NCI-H2107 treated with DMSO at 0.1 percent for 48 hours (cell line): ENCODE data around the gene PCDHGA9.
"Not testable (repeated sequence)": the region's sequence is repeated elsewhere in the genome, so short reads cannot be mapped to it uniquely, and the experiment has no call there.

Source experiments
- DNase-seq: peaks from one replicate; lab custom pipeline; 2025; ENCODE audit not compliant: unreplicated experiment; lab: John Stamatoyannopoulos, UW

The PCDHGA9 gene

DNA sequence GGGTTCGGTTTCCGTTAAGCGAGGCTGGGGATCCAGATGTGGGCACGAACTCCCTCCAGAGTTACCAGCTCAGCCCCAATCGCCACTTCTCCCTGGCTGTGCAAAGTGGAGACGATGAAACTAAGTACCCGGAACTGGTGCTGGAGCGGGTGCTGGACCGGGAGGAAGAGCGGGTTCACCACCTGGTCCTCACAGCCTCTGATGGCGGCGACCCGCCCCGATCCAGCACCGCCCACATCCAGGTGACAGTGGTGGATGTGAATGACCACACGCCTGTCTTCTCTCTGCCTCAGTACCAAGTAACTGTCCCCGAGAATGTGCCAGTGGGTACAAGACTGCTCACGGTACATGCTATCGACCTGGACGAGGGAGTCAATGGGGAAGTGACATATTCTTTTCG, 19.2 kb upstream of the PCDHGA9 start:
- DNase-seq, result no peak

GRCh38 chr5:141384471-141385267, 17.9 kb upstream of the PCDHGA9 start:
- no peak for DNase-seq

GRCh38 chr5:141387557-141388311, 14.8 kb upstream of the PCDHGA9 start, which contains the start of gene PCDHGB4:
PCDHGB4 (plus strand) TSS chr5:141387698; CDS start chr5:141387885, 187 bp downstream.
- DNase-seq, result not testable (repeated sequence)

- DNase-seq, result no peak
These were observed 13.9 kb upstream of the PCDHGA9 start for GRCh38 chr5:141388661-141389060.

- DNase-seq, result no peak
These were observed 13.2 kb upstream of the PCDHGA9 start for GRCh38 chr5:141389153-141390042.

GRCh38 chr5:141392429-141393198, 10.0 kb upstream of the PCDHGA9 start, which contains the start of gene PCDHGA8:
PCDHGA8 (plus strand) TSS chr5:141392633; CDS start chr5:141392814, 181 bp downstream.
- no peak for DNase-seq

DNA sequence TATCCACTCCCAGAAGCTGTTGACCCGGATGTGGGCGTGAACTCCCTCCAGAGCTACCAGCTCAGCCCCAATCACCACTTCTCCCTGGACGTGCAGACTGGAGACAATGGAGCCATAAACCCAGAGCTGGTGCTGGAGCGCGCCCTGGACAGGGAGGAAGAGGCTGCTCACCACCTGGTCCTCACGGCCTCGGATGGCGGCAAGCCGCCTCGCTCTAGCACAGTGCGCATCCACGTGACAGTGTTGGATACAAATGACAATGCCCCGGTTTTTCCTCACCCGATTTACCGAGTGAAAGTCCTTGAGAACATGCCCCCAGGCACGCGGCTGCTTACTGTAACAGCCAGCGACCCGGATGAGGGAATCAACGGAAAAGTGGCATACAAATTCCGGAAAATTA, 9.3 kb upstream of the PCDHGA9 start:
- no peak for DNase-seq

GRCh38 chr5:141394401-141395187, 8.0 kb upstream of the PCDHGA9 start:
- DNase-seq, result not testable (repeated sequence)

GRCh38 chr5:141397756-141398551, 4.6 kb upstream of the PCDHGA9 start, which contains the start of gene PCDHGB5:
PCDHGB5 (plus strand) TSS chr5:141397947; CDS start chr5:141398128, 181 bp downstream.
- DNase-seq, result not testable (repeated sequence)

DNA sequence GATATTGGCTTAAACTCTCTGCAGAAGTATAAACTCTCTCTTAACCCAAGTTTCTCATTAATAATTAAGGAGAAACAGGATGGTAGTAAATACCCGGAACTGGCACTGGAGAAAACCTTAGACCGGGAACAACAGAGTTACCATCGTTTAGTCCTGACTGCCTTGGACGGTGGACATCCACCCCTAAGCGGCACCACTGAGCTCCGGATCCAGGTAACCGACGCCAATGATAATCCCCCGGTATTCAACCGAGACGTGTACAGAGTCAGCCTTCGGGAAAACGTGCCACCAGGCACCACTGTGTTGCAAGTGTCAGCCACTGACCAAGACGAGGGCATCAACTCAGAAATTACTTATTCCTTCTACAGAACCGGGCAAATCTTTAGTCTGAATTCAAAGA, 4.0 kb upstream of the PCDHGA9 start:
- no peak for DNase-seq

DNA sequence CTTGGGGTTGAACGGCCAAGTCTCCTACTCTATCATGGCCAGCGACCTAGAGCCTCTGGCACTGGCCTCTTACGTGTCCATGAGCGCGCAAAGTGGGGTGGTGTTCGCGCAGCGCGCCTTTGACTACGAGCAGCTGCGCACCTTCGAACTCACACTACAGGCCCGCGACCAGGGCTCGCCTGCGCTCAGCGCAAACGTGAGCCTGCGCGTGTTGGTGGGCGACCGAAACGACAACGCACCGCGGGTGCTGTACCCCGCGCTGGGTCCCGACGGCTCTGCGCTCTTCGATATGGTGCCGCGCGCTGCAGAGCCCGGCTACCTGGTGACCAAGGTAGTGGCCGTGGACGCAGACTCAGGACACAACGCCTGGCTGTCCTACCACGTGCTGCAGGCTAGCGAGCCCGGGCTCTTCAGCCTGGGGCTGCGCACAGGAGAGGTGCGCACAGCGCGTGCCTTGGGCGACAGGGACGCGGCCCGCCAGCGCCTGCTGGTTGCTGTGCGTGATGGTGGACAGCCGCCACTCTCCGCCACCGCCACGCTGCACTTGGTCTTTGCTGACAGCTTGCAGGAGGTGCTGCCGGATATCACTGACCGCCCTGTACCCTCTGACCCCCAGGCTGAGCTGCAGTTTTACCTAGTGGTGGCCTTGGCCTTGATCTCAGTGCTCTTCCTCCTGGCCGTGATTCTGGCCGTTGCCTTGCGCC, 2.9 kb upstream of the PCDHGA9 start:
- DNase-seq, result no peak

DNA sequence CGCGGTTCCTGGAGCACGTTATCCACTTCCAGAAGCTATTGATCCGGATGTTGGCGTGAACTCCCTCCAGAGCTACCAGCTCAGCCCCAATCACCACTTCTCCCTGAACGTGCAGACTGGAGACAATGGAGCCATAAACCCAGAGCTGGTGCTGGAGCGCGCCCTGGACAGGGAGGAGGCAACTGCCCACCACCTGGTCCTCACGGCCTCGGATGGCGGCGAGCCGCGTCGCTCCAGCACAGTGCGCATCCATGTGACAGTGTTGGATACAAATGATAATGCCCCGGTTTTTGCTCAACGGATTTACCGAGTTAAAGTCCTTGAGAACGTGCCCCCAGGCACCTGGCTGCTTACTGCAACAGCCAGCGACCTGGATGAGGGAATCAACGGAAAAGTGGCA, 809 bp downstream of the PCDHGA9 start:
- no peak for DNase-seq

DNA sequence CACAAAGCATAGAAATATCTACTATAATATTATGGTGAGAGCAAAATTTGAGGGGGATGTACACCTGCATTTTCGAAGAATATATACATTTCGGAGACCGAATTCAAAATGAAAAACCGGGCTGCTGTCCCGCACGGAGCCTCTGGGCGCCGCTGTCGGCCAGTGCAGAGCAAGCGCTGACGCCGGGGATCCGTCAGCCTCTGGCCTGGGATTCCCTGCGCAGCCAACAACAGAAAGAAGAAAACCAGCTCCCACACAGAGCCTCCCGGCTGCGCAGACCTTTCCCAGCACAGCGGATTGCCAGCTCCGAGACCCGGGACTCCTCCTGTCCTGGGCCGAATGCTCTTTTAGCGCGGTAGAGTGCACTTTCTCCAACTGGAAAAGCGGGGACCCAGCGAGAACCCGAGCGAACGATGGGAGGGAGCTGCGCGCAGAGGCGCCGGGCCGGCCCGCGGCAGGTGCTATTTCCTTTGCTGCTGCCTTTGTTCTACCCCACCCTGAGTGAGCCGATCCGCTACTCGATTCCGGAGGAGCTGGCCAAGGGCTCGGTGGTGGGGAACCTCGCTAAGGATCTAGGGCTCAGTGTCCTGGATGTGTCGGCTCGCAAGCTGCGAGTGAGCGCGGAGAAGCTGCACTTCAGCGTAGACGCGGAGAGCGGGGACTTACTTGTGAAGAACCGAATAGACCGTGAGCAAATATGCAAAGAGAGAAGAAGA, 5.4 kb downstream of the PCDHGA9 start, which contains the start of gene PCDHGB6:
TSS of gene PCDHGB6 (plus strand) at position 232 of the 716 bp plus-strand sequence. CDS start at position 414, 182 bp downstream.
- DNase-seq, result not testable (repeated sequence)

DNA sequence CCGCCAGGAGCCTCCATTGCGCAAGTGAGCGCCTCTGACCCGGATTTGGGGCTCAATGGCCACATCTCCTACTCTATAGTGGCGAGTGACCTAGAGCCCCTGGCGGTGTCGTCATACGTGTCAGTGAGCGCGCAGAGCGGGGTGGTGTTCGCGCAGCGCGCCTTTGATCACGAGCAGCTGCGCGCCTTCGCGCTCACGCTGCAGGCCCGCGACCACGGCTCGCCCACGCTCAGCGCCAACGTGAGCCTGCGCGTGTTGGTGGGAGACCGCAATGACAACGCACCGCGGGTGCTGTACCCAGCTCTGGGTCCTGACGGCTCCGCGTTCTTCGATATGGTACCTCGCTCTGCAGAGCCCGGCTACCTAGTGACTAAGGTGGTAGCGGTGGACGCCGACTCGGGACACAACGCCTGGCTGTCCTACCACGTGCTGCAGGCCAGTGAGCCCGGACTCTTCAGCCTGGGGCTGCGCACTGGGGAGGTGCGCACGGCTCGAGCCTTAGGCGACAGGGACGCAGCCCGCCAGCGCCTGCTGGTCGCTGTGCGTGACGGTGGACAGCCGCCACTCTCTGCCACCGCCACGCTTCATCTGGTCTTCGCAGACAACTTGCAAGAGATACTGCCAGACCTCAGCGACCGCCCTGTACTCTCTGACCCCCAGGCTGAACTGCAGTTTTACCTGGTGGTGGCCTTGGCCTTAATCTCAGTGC, 7.2 kb downstream of the PCDHGA9 start:
- DNase-seq, result no peak

GRCh38 chr5:141411575-141411974, 9.0 kb downstream of the PCDHGA9 start:
- no peak for DNase-seq

DNA sequence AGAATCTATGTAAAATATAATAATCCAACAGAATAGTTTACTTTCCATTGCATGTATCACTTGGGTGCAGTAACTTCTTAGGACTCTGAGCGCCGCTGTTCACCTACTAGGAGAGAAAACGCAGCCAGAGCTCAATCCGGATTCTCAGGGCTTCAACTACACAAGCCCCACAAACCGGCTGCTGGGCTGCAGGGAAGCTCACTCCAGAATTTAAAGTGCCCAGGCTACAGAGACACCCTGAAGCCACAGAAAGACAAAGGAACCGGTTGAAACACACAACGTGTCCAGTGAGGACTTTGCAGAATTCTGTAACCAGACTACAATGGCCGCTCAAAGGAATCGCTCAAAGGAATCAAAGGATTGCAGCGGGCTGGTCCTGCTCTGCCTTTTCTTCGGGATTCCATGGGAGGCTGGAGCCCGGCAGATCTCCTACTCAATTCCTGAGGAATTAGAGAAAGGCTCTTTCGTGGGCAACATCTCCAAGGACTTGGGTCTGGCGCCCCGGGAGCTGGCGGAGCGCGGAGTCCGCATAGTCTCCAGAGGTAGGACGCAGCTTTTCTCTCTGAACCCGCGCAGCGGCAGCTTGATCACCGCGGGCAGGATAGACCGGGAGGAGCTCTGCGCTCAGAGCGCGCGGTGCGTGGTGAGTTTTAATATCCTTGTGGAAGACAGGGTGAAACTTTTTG, 10.4 kb downstream of the PCDHGA9 start, which contains the start of gene PCDHGA10:
TSS of gene PCDHGA10 (plus strand) at position 134 of the 686 bp plus-strand sequence. CDS start at position 323, 189 bp downstream.
- DNase-seq, result no peak
